Right renal pelvis (tissue), 4 donors: ENCODE measurements around the gene SLC26A11. TPM values are rescaled to one million over a fixed set of nuclear protein-coding genes. Genes with fewer than 3 reads are reported as not detected.
A peak's percentile ranks its signal among the peaks of the same experiment; 100 is the strongest.

Source experiments
- DNase-seq, 4 donors: peaks; one replicate each; pipeline ENCODE4 v3.0.0-alpha.2; 2013; ENCODE audit warnings: low read depth in 4 of 4, low spot score in 3 of 4, missing footprints in 1 of 4
- polyA plus RNA-seq, 4 donors: library from polyadenylated mRNA; unstranded; fragments of 120-200 nt; gene quantifications; one replicate each; pipeline ENCODE4 v1.2.1, GENCODE V29; 2013; ENCODE audit not compliant: insufficient read length in 4 of 4

Gene SLC26A11
- 10 to 100 TPM; 22.9 to 28.8 (median 25.7) TPM for polyA plus RNA-seq

- peak in 3 of 4 donors; percentile 48 to 60 (median 54) for DNase-seq
Observed at GRCh38 chr17:80220054-80220735, at the start of gene SLC26A11, which contains the start of gene SGSH. Gene SLC26A11 (plus strand): TSS chr17:80220427. CDS start chr17:80221561, 1,134 bp downstream. Gene SGSH (minus strand): TSS chr17:80220333. CDS start chr17:80220313, 20 bp downstream.

GRCh38 chr17:80171681-80172080 lies 48.5 kb upstream of the SLC26A11 start:
- no peak for DNase-seq

GRCh38 chr17:80173126-80173525 lies 47.1 kb upstream of the SLC26A11 start:
- no peak for DNase-seq

- no peak for DNase-seq
Observed at GRCh38 chr17:80173916-80174315, 46.3 kb upstream of the SLC26A11 start.

- DNase-seq = no peak
Observed at GRCh38 chr17:80176757-80177156, 43.5 kb upstream of the SLC26A11 start.

GRCh38 chr17:80177986-80178595 lies 42.1 kb upstream of the SLC26A11 start:
- DNase-seq = no peak

GRCh38 chr17:80180192-80180591 lies 40.0 kb upstream of the SLC26A11 start:
- no peak for DNase-seq

GRCh38 chr17:80181431-80181830 lies 38.8 kb upstream of the SLC26A11 start:
- DNase-seq = no peak

- no peak for DNase-seq
Observed at GRCh38 chr17:80182118-80182844, 37.9 kb upstream of the SLC26A11 start.

- no peak for DNase-seq
Observed at GRCh38 chr17:80182845-80183223, 37.4 kb upstream of the SLC26A11 start.

- DNase-seq = no peak
Observed at GRCh38 chr17:80183581-80184422, 36.4 kb upstream of the SLC26A11 start.

GRCh38 chr17:80184423-80184714 lies 35.9 kb upstream of the SLC26A11 start:
- no peak for DNase-seq

- no peak for DNase-seq
Observed at GRCh38 chr17:80185968-80186367, 34.3 kb upstream of the SLC26A11 start.

- no peak for DNase-seq
Observed at GRCh38 chr17:80187090-80187489, 33.1 kb upstream of the SLC26A11 start.

- no peak for DNase-seq
Observed at GRCh38 chr17:80187515-80187941, 32.7 kb upstream of the SLC26A11 start.

- DNase-seq = no peak
Observed at GRCh38 chr17:80189611-80190010, 30.6 kb upstream of the SLC26A11 start.

GRCh38 chr17:80190716-80191115 lies 29.5 kb upstream of the SLC26A11 start:
- DNase-seq = no peak

GRCh38 chr17:80191192-80191591 lies 29.0 kb upstream of the SLC26A11 start:
- no peak for DNase-seq

GRCh38 chr17:80191865-80192661 lies 28.2 kb upstream of the SLC26A11 start:
- no peak for DNase-seq

GRCh38 chr17:80195141-80195540 lies 25.1 kb upstream of the SLC26A11 start:
- no peak for DNase-seq
